HEK293T (cell line): Measurements from ENCODE around the gene CPED1.

Source experiments
- ARNT ChIP-seq: fragments of 450-650 bp; IDR thresholded peaks from 2 replicates; pipeline ENCODE4 v1.6.1; 2017; ENCODE audit warnings: mild to moderate bottlenecking
- BHLHE40 ChIP-seq: fragments of 450-650 bp; IDR thresholded peaks from 2 replicates; pipeline ENCODE4 v1.6.1; 2016; ENCODE audit warnings: mild to moderate bottlenecking, moderate library complexity, borderline replicate concordance
- ELF4 ChIP-seq: fragments of 450-650 bp; IDR thresholded peaks from 2 replicates; pipeline ENCODE4 v1.6.1; 2017; ENCODE audit warnings: antibody characterized with exemption
- FOXA1 ChIP-seq: fragments of 450-650 bp; IDR thresholded peaks from 2 replicates; pipeline ENCODE4 v1.6.1; 2016; ENCODE audit warnings: mild to moderate bottlenecking
- FOXK2 ChIP-seq: fragments of 450-650 bp; IDR thresholded peaks from 2 replicates; pipeline ENCODE4 v1.6.1; 2016; ENCODE audit warnings: mild to moderate bottlenecking
- FOXM1 ChIP-seq: fragments of 450-650 bp; IDR thresholded peaks from 2 replicates; pipeline ENCODE4 v1.6.1; 2017; ENCODE audit warnings: mild to moderate bottlenecking, borderline replicate concordance
- HDGF ChIP-seq: fragments of 450-650 bp; IDR thresholded peaks from 2 replicates; pipeline ENCODE4 v1.6.1; 2017; ENCODE audit warnings: antibody characterized with exemption, borderline replicate concordance
- LEF1 ChIP-seq: fragments of 450-650 bp; IDR thresholded peaks from 2 replicates; pipeline ENCODE4 v1.6.1; 2017; ENCODE audit warnings: mild to moderate bottlenecking, borderline replicate concordance
- NFRKB ChIP-seq: fragments of 450-650 bp; IDR thresholded peaks from 2 replicates; pipeline ENCODE4 v1.6.1; 2016; ENCODE audit warnings: mild to moderate bottlenecking, moderate library complexity
- SP1 ChIP-seq: fragments of 450-650 bp; IDR thresholded peaks from 2 replicates; pipeline ENCODE4 v1.6.1; 2017
- SUZ12 ChIP-seq: fragments of 450-650 bp; IDR thresholded peaks from 2 replicates; pipeline ENCODE4 v1.6.1; 2016; ENCODE audit warnings: mild to moderate bottlenecking
- TARDBP ChIP-seq: fragments of 450-650 bp; IDR thresholded peaks from 2 replicates; pipeline ENCODE4 v1.6.1; 2016
- ZNF384 ChIP-seq: fragments of 450-650 bp; IDR thresholded peaks from 2 replicates; pipeline ENCODE4 v1.6.1; 2016

DNA sequence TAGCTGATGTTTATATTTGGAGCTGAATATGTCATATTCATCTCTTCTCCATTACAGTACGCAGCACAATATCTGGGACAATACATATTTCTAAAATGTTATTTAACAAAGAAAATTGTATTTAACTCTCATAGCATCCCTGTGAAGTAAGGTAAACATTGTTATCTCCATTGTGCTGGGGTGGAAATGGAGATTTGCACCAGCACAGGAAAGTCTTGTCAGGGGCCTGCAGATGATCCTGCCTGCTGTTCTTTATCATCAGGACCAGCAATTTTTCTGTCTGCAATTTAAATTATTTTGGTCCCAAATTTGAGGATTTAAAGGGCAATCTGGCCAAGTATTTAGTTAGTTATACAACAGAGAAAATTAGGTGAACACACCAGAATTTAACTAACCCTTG is 144.4 kb downstream of the CPED1 start:
- no peak for TF ChIP-seq FOXK2
- no peak for TF ChIP-seq FOXA1
- TF ChIP-seq ZNF384, result no peak
- TF ChIP-seq FOXM1, result no peak
- no peak for TF ChIP-seq ELF4
- no peak for TF ChIP-seq SUZ12
- no peak for TF ChIP-seq SP1
- no peak for TF ChIP-seq BHLHE40
- no peak for TF ChIP-seq HDGF
- TF ChIP-seq NFRKB, result no peak
- TF ChIP-seq LEF1, result no peak
- no peak for TF ChIP-seq TARDBP
- no peak for TF ChIP-seq ARNT
